H1 (cell line): ENCODE results near the gene ANXA2R.

Experiments used
- CEBPB ChIP-seq: IDR thresholded peaks from 2 replicates; pipeline ENCODE4 v1.6.1; 2012; ENCODE audit warnings: low read depth, low read length
- CTCF ChIP-seq, 3 experiments: IDR thresholded peaks; 1 replicate in 2 of 3; 2 replicates in 1 of 3; pipeline versions ENCODE4 v1.5.1 to v1.6.1; 2011; ENCODE audit warnings: low read length in 3 of 3, mild to moderate bottlenecking in 3 of 3, inconsistent platforms in 2 of 3, low read depth in 1 of 3, moderate library complexity in 1 of 3; ENCODE audit not compliant: insufficient read depth in 1 of 3; ENCODE audit errors: control extremely low read depth in 1 of 3
- SUZ12 ChIP-seq: fragments of 200-600 bp; sonication (generic); IDR thresholded peaks from 2 replicates; pipeline ENCODE4 v1.6.1; 2012; ENCODE audit warnings: mild to moderate bottlenecking, inconsistent platforms, low read length, moderate library complexity, mixed read lengths
- TF ChIP-seq, protein P1 (sequence below): IDR thresholded peaks from 2 replicates; pipeline ENCODE4 v1.6.1; 2011; ENCODE audit warnings: low read length, improper control_type of control experiment

DNA sequence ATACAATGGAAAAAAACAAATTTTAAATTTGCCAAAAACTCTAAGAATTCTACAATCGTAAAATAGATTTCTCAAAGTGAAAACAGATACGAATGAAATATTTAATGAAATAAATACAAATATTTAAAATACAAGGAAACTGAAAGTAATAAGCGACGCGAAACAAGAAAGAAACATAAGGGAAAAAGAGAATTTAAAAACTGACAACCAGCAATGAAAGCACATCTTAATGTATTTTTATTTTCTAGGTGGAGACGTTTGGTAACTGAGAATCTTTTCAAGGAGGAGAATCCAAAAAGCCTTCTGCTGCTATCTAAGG is 1.0 kb downstream of the ANXA2R start:
- TF ChIP-seq CEBPB, result no peak
- TF ChIP-seq SUZ12, result no peak
- TF ChIP-seq, protein P1, sequence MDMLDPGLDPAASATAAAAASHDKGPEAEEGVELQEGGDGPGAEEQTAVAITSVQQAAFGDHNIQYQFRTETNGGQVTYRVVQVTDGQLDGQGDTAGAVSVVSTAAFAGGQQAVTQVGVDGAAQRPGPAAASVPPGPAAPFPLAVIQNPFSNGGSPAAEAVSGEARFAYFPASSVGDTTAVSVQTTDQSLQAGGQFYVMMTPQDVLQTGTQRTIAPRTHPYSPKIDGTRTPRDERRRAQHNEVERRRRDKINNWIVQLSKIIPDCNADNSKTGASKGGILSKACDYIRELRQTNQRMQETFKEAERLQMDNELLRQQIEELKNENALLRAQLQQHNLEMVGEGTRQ, result no peak
- TF ChIP-seq CTCF (IDR thresholded peaks at IDR 0.05; ENCODE audit: control extremely low read depth in 1 of 3, insufficient read depth in 1 of 3, low read depth in 1 of 3, low read length in 3 of 3), result no peak
